HEK293T (cell line): ENCODE results near the gene JPH4.

ENCODE experiments used
- BHLHE40 ChIP-seq: fragments of 450-650 bp; IDR thresholded peaks from 2 replicates; pipeline ENCODE4 v1.6.1; 2016; ENCODE audit warnings: mild to moderate bottlenecking, moderate library complexity, borderline replicate concordance
- FOXA1 ChIP-seq: fragments of 450-650 bp; IDR thresholded peaks from 2 replicates; pipeline ENCODE4 v1.6.1; 2016; ENCODE audit warnings: mild to moderate bottlenecking
- FOXM1 ChIP-seq: fragments of 450-650 bp; IDR thresholded peaks from 2 replicates; pipeline ENCODE4 v1.6.1; 2017; ENCODE audit warnings: mild to moderate bottlenecking, borderline replicate concordance

DNA sequence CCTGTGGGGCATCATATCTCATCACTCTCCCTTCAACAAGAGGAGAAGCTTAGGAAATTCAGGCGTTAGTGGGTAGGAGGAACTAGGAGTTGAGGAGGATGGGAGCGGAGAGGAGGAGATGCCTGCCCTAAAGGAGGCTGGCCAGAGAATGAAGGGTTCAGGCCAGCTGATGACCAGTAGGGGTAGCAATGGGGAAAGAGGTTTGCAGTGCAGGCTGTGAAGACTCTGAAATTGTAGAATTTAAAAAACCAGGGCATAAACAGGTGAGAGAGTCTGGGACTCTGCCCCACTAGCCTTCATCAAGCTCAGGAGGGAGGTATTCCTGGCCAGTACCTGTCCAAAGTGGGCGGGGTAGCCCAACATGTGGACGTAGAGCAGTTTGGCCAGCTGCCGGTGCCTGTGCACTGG is 11.8 kb downstream of the JPH4 start:
- TF ChIP-seq FOXM1 (no peak), FOXA1 (no peak), BHLHE40 (no peak)
